Hematopoietic multipotent progenitor cell (in vitro differentiated cells): ENCODE data around the gene PALLD. TPM values are rescaled to one million over a fixed set of nuclear protein-coding genes. Genes with fewer than 3 reads are reported as not detected.

Experiments
- DNase-seq, 3 donors: peaks; one replicate each; pipeline ENCODE4 v3.0.0-alpha.2; 2011 to 2015; ENCODE audit warnings: low read depth in 2 of 3, low spot score in 2 of 3
- total RNA-seq: library from RNA; depleted of rRNA; stranded (reverse); fragments of >200 nt; gene quantifications from one replicate; pipeline ENCODE4 v1.2.3, GENCODE V29; 2012

PALLD gene
- total RNA-seq, 1 donor: 5.9 TPM

DNA sequence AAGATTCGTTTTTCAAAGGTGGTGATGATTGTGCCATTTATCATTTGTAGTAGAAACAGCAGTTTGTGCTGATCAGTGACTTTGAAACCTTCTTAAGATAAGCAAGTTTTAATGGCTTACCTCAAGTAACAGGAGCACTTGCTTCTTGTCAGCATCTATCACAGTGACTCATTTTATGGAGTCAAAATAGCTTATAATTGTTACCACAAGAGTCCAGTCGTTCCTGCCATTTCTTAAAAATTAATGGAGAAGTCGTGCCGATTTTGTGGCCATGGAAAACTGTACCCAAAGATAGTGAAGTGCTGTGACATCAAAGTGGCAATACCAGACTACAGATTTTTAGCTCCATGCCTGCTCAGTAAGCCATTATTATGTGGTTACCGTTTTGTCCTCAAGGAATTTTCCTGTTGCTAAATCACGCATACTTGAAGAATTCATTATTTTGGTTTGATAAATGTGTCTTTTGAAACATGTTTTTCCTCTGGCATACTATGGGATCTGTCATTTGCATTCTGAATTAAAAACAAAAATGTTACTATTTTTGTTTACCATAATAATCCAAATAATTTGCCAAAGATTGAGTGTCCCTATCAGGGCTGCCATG is 383.3 kb downstream of the PALLD start:
- no peak for DNase-seq

DNA sequence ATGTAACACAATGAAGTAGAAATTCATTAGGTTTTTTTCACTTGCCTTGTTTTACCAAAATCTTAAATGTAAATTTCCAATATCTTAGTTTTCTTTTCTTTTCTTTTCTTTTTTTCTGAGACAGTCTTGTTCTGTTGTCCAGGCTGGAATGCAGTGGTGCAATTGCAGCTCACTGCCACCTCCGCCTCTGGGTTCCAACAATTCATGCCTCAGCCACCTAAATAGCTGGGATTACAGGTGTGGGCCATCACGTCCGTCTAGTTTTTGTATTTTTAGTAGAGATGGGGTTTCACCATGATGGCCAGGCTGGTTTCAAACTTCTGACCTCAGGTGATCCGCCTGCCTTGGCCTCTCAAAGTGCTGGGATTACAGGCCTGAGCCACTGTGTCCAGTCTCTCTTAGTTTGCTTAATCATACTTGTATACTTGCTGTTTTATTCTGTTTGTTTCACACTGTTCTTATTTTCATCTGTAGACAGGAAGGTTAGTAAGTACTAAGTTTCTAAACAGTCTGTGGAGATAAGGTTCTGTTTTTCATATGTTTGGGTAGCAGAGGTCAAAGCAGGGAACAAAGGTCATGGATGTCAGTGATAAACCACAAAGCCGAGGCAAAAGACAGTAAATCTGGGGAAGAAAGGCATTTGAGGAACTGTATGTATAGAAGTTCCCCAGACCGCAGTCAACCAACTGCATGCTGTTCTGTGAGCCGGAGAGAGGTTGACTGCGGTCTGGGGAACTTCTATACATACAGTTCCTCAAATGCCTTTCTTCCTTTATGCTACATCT is 384.2 kb downstream of the PALLD start:
- DNase-seq: peak in 2 of 3 donors; percentile 65 to 78

DNA sequence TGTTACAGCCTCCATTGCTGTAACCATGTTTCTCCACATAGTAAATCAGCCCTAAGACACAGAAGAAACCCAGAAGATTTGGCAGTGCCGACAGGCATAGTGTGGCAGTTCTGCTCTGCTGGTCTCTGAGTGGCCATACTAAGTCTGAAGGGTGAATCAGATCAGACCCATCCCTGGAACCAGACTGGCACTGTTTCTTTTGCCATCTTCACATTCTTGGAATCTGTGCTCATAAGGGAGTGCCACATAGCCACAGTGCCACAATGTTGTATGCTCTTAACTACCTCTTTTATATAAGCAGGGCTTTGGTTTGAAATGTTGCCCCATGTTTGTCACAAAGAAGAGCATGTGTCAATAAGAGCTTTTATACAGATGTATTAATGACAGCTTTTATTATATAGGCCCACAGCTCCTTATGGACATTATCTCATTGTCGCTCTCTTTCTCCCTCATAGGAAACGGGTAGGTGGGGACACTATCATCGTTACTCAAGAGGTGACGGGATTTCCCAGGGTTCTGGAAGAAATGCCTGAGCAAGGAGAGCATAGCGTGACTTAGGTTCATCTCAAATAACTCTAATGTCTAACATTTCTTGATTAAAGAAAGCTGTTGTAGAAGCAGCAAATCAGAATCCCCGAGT is 385.0 kb downstream of the PALLD start:
- no peak for DNase-seq

DNA sequence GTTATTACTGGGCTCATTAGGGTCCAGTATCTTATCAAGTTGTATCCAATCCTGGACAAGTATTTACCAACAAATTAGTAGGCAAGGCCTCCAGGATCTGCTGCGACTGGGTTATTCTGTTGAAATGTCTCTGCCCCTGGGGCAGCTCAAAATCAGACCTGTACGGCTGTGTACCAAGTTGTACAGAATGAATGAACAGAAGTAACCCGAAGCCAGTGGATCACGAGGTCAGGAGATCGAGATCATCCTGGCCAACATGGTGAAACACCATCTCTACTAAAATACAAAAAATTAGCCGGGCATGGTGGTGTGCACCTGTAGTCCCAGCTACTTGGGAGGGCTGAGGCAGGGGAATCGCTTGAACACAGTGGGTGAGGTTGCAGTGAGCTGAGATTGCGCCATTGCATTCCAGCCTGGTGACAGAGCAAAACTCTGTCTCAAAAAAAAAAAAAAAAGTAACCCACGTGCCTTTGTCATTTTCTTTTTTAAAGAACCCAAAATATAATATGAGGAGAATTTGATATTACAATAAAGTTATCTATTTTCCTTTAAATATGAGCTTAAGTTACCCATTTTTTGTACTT is 385.9 kb downstream of the PALLD start:
- DNase-seq: no peak

DNA sequence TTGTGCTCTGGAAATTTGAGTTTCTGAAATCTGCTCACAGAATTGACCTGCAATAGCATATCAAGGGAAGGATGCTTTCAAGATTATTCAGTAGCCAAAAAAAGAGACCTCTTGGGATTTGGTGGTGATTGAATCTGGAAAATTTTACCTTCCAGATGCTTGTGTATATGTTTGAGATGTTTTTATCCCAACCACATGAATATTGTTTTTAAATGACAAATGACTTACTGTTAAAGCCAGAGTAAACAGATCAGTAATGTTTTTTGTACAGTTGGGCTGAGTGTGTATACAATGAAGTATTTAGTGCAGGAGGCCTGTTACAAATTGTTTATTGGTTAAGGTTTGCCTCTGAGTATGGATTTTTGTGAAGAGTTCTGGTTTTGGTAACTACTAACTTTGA is 386.7 kb downstream of the PALLD start:
- DNase-seq: no peak

DNA sequence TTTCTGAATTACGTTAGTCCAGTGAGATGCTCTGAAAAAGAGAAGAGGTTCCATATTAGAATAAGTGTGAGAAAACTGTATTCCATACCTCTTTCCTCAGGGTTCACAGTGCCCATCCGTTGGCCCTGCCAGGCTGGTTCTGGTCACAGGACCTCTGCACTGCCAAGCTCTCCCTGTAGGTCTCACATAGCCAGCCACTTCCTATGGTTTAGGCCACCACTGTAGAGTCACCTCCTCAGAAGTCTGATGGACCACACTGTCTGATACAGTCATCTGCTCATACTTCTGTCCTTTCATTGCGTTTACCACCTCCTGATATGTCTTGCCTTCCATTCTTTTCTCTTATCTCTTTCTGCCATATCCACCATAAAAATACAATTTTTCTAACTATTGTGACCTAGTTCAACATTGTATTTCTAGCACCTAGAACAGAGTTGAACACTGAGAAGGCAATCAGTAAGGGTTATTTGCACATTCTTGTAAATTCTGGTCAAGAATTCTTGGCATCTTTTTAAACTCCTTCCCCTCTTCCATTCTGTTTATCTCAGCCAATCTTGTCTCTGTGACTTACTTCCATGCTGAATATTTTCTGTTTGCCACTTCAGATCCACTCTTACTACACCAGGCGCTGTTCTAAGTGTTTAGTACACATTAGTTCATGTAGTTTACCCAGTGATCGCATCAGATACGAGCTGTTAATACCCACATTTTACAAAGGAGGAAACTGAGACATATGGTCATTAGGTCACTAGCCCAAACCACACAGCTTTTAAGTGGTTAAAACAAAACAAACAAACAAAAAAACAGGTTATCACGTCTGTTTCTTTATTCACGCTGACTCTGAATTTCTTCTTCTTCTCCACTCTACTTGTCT is 387.6 kb downstream of the PALLD start:
- no peak for DNase-seq

DNA sequence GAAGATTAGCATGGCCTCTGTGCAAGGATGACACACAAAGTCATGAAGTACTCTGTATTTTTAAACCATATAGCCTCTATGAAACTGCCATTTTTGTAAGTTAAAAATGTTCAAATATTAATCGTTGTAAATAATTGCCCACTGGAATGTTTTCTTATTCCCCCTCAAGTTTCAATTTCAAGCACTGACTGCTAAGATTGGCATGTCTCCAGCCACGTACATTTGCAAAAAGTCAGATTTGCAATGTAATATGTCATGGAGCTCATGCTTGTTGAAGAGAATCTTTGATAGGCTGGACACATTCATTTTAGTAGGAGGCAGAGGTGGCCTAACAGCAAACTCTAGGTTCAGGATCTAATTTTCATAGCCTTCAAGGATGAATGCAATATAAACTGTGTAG is 388.5 kb downstream of the PALLD start:
- DNase-seq: no peak

DNA sequence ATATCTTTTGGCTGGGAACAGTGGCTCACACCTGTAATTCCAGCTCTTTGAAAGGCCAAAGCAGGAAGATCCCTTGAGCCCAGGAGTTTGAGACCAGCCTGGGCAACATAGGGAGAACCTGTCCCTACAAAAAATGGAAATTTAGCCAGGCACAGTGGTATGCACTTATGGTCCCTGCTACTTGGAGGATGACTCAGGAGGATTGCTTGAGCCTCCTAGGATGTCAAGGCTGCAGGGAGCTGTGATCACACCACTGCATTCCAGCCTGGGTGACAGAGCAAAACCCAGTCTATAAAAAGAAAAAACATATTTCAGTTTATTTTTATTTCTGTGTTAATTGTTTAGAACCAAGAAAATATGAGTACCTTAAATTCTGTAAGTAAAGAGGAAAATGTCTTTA is 389.5 kb downstream of the PALLD start:
- DNase-seq: no peak

DNA sequence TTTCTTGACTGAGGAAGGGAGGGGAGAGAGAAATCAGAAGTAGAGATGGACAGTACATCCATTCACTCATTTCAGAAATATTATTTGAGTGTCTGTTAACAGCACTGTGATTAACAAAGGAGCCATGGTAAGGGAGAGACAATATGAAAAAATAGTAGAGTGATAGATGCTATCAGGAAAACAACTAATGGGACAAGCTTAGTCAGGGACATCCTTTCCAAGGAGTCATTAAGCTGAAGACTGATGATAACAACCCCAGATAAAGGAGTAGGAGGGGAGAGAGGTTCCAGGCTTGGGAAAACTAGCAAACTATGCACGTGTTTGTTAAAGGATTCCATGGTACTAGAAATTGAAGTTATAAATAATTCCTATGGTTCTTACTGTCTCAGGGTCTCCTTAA is 391.0 kb downstream of the PALLD start:
- no peak for DNase-seq

DNA sequence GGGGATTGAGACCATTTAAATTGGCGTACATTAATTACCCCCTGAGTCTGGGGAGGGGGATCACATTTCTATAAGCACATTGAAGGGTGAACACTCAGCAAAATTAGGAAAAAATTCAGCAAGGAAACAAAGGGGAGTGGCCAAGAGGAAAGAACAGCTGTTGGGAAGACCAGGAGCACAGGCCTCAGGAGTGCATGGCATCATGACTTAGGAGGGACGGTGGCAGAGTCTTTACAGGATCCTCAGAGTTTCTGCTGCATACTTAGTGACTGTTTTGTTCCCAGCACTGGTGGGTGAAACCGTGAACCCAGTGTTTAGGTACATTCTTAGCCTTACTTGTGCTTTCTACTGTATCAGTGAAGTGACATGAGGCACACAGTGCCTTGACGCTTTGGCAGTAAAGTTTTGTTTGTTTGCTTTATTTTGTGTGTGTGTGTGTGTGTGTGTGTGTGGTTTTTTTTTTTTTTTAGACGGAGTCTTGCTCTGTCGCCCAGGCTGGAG is 391.9 kb downstream of the PALLD start:
- no peak for DNase-seq

DNA sequence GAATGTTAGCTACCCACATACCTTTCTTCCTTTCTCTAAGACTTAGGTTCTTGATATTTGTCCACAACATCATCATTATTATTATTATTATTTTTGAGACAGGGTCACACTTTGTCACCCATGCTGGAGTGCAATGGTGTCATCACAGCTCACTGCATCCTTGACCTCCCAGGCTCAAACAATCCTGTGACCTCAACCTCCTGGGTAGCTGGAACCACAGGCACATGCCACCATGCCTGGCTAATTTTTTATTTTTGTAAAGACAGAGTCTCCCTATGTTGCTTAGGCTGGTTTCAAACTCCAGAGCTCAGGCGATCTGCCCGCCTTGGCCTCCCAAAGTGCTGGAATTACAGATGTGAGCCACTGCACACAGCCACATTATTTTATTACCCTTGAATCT is 394.2 kb downstream of the PALLD start:
- DNase-seq: no peak

DNA sequence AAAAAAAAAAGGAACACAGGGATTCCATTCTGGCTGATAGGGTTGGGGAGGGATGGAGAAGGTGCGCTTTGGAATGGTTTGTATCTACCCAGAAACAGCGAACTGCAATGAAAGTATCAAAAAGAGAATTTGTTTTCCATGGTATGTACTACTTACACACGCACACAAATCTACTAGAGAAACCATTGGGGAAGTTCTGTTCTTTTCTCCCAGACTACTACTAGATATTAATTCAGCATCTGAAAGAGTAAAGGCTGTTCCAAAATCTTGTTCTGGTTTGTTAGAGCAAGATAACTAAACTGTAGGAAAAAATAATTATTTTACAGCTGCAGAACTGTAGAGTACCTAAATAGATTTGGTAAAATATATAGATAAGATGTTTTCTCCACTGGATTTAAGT is 394.8 kb downstream of the PALLD start:
- DNase-seq: no peak

DNA sequence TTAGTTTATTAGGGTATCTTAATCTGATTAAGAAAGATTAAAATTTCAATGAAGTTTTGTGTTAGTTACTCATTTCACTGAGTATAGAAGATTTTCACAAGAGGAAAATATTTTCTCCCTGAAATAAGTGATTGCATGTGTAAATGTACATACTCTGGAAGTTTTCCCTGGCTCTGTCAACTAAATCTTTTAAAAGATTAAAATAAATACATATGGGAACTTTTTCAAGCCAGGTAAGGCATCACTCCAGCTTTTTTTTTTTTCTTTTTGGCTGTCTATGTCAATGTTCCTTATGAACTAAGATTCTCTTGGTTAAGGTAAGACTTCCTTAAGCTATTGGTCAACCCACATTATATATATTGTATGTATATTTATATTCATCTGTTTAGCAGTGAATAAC is 395.6 kb downstream of the PALLD start:
- no peak for DNase-seq

DNA sequence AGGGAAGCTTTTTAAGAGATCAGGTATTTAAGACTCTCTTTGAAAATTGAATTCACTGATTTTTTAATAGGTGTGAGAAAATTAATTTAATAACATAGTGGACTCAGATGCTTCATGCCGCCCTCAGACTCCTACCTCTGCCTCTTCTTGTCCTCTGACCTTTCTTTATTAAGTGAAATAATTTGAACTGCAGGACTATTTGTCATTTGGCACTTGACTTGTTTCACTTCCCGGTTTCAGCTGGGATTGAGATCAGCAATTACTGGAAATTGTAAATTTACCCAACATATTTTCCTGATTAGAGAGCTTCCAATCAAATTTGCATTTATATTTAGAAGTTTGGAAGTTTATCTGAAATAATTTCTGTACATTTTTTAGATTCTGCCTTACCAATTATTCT is 396.4 kb downstream of the PALLD start:
- no peak for DNase-seq

DNA sequence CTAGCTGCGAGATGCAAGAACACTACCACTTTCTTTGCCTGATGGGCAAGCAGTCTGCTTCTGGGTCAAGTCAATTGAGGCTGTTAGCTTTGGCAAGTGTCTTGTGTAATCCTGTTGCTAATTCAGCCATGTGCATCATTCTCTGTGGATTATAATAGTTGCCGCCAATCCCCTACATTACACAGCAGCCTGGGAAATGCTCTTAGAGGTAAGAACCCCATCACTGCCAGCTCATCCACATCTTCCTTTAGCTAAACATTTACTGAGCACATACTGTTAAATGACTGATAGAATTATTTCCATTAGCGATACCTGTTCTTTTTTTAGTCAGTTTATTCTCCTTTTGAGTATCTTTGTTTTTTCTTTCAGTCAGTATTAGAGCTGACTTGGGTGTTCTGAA is 397.0 kb downstream of the PALLD start:
- DNase-seq: no peak

DNA sequence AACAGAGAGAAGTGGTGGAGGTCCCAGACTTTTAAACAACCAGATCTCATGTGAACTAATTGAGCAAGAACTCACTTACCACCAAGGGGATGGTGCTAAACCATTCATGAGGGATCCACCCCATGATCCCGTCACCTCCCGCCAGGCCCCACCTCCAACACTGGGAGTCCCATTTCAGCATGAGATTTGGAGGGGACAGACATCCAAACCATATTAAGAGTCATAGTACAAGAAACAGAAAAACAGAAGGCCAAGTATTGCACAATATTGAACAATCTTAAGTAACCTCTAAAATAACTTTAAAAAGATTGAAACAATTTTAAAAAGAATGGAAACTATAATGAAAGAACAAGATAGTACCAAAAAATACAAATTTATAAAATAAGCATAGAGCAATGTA is 403.2 kb downstream of the PALLD start:
- no peak for DNase-seq

DNA sequence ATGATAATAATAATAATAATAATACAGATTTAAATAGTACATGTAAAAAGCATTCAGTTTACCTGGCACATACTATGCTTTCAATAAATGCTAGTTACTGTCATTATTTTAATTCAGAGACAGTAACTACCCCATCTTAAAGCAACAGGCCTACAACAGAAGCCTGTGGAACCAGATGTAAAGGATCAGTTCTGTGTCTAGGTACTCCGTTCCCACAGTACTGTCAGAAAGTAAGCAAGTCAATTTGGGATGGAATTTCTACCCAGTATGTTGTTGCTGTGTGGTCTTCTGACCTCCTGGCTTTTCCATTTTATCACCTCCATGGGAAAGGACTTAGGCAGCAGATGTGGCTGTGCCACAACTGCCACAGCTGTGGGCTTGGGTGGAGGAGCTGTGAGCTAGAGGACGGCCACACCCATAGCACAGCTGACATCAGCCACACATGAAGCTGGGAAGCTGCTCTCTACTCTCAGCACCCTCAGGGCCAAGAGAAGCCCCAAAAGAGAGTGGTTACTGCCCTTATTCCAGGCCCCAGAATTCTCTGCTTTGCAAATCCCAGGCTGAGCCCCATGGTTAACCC is 410.4 kb downstream of the PALLD start:
- no peak for DNase-seq

DNA sequence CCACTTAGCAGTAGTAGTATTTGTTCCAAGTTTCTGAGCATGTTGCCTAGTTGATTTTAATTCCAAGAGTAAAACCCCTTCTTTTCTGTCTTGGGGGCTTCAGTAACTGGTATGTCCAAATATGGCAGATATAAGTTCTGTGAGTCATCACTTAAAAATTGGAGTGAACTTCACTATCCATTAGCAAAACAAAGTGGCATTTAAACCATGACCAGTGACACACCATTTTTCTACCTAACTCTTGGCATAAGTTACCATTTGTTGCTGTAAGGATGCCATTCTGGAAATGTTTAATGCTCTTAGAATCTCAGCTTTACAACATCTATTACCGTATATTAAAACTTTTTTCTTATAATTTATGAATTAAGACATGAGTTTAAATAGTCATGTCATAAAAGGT is 411.2 kb downstream of the PALLD start:
- DNase-seq: no peak

DNA sequence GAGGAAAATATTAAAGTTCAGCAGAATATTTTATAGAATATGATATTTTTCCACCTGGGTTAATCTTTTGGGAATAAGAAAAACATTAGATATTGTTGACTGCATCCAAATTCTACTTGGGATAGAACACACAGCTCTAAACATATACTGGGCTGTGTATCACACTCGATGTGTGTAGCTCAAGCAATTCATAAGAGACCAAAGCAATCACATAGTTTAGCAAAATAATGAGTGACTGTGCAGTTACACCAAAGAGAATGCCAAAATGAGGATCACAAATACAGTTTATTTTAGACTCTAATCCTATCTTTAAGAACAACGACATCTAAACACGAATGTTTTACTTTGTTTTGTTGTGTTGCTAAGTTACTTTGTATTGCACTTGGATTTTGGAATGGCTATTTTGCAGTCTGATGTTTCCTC is 412.0 kb downstream of the PALLD start:
- peak in 1 of 3 donors; percentile 8 for DNase-seq

DNA sequence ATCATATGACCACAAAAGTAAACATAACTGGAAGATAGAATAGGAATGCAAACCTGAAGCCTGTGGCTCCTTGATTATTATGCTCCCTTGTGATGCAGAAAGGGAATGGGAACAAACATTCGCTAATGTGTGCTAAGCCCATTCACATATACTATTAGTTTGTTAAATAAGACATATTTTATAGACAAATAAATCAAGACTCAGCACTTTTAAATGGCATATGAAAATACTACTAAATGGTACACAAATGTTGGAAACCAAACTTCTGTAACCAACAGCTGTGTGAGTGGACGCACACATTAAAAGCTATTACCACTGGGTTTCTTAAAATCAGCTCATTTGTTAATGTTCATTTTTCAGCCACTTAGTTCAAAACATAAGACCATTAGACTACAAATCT is 417.2 kb downstream of the PALLD start:
- DNase-seq: no peak
